ENCODE measurements around the gene ARIH1. TPM values are rescaled to one million over a fixed set of nuclear protein-coding genes. Genes with fewer than 3 reads are reported as not detected.

Gene ARIH1
- total RNA-seq, 5 donors from 2014 or later (not counting 1 experiment from before 2014, with no cell fraction given) = 163 to 207 (median 178) TPM

DNA sequence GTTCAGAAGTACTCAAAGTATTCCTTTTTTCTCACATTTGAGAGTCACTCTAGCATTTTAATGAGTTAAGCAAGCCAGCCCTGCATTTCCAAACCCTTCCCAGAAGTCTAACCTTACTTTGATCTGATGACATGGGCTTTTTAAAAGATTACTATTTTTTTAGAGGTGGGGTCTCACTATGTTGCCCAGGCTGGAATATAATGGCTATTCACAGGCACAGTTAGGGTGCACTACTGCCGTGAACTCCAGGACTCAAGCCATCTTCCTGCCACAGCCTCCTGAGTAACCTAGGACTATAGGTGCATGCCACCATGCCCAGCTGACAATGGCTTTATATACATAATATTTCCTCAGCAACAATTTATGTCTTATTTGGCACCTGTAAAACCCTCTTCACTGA, 116.3 kb downstream of the ARIH1 start:
- Histone ChIP-seq H3K4me3 (ENCODE audit: control insufficient read depth in 1 of 2, extremely low read depth in 1 of 2, low read length in 1 of 2) (no peak overlapping the region), H3K27ac (ENCODE audit: low read length) (no peak overlapping the region), H3K36me3 (ENCODE audit: control insufficient read depth in 2 of 2, extremely low read depth in 1 of 2, insufficient read depth in 1 of 2, low read length in 1 of 2) (peaks cover 2% of the 10 kb centered on the region in 2 donors), H3K27me3 (replicated peaks in 1 of 2; ENCODE audit: control insufficient read depth in 2 of 2, extremely low read depth in 1 of 2, insufficient read depth in 2 of 2, low read length in 1 of 2) (no peaks in the 10 kb centered on the region), H3K4me1 (ENCODE audit: control insufficient read depth in 1 of 2, extremely low read depth in 1 of 2, insufficient read depth in 2 of 2, low read length in 2 of 2) (no peaks in the 10 kb centered on the region), H3K9me3 (no peaks in the 10 kb centered on the region)
- CTCF ChIA-PET = interaction anchor here in 1 of 2 donors (1.5 kb wide), 1 partner anchor 10 kb away, joined by 8 read pairs; no protein-coding TSS in a partner anchor
- peaks cover 7% of the 10 kb centered on the region for H3K36me3 Mint-ChIP-seq
- H3K9me3 Mint-ChIP-seq = no peaks in the 10 kb centered on the region
- no peak overlapping the region for H3K27ac Mint-ChIP-seq
- DNase-seq (no peak), ATAC-seq (replicated peaks in 1 of 4) (peak in 1 of 4 experiments; percentile 12)
- POLR2A ChIA-PET = no interaction called here
- WGBS (ENCODE audit: insufficient coverage) = 100% methylated on average over 1 of the region's 1 CpG
- peaks cover 0 to 3% (median 0%) of the 10 kb centered on the region in 3 donors for H3K4me1 Mint-ChIP-seq
- H3K27me3 Mint-ChIP-seq = no peaks in the 10 kb centered on the region
- H3K4me3 Mint-ChIP-seq = no peak overlapping the region

DNA sequence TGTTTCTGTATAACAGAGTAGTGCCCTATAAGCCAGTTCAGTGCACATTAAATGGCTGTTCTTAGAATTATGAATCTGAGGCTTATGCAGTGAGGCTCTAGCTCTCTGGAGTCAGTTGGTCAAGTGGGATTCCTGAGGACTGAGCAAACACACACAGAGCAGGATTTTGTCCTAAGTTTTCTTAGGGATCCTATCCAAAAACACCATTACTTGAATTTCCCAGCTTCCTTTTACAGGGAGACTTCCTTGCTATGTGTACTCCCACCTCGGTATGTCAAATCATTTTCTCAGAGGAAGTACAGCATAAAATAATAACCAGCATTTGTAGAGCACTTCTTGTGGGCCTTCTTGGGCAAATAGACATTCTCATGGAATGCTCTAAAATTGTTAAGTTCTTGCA, 117.2 kb downstream of the ARIH1 start:
- Mint-ChIP-seq H3K9me3 (no peaks in the 10 kb centered on the region), H3K36me3 (no peaks in the 10 kb centered on the region), H3K27me3 (no peaks in the 10 kb centered on the region), H3K27ac (peak overlapping the region in 1 of 2 donors; percentile 10), H3K4me1 (no peaks in the 10 kb centered on the region), H3K4me3 (no peak overlapping the region)
- ChIA-PET POLR2A (no interaction called here), CTCF (interaction anchor here in 1 of 2 donors (0.6 kb wide), 1 partner anchor 281 kb away, joined by 4 read pairs; no protein-coding TSS in a partner anchor)
- no peak overlapping the region for H3K4me3 ChIP-seq (ENCODE audit: control insufficient read depth in 1 of 2, extremely low read depth in 1 of 2, low read length in 1 of 2)
- WGBS (ENCODE audit: insufficient coverage) = 71% methylated on average over 1 of the region's 1 CpG
- DNase-seq (no peak), ATAC-seq (replicated peaks in 1 of 4) (no peak)
- H3K27ac ChIP-seq (ENCODE audit: low read length) = no peak overlapping the region
- peaks cover 0 to 2% of the 10 kb centered on the region in 2 donors for H3K36me3 ChIP-seq (ENCODE audit: control insufficient read depth in 2 of 2, extremely low read depth in 1 of 2, insufficient read depth in 1 of 2, low read length in 1 of 2)
- H3K27me3 ChIP-seq (replicated peaks in 1 of 2; ENCODE audit: control insufficient read depth in 2 of 2, extremely low read depth in 1 of 2, insufficient read depth in 2 of 2, low read length in 1 of 2) = no peaks in the 10 kb centered on the region
- no peaks in the 10 kb centered on the region for H3K4me1 ChIP-seq (ENCODE audit: control insufficient read depth in 1 of 2, extremely low read depth in 1 of 2, insufficient read depth in 2 of 2, low read length in 2 of 2)
- no peaks in the 10 kb centered on the region for H3K9me3 ChIP-seq

DNA sequence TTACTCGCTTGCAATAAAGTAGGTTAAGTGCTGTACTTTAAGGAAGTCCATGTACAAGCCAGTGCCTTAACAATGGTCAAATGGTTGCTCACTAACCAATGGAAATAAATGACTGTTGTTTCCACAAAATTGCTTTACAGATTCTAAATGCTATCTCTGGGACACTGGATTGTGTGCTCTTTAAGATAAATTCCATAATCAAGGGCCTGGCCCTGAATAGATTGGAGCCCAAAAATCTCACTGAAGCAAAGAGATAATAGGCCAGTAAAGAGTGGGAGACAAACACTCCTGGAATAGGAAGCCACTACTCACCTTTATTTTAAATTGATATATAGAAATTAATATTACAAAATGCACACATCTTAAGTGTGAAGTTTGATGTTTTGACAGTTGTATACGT, 118.0 kb downstream of the ARIH1 start:
- Histone ChIP-seq H3K36me3 (ENCODE audit: control insufficient read depth in 2 of 2, extremely low read depth in 1 of 2, insufficient read depth in 1 of 2, low read length in 1 of 2) (peaks cover 0 to 2% of the 10 kb centered on the region in 2 donors), H3K27me3 (replicated peaks in 1 of 2; ENCODE audit: control insufficient read depth in 2 of 2, extremely low read depth in 1 of 2, insufficient read depth in 2 of 2, low read length in 1 of 2) (no peaks in the 10 kb centered on the region), H3K4me1 (ENCODE audit: control insufficient read depth in 1 of 2, extremely low read depth in 1 of 2, insufficient read depth in 2 of 2, low read length in 2 of 2) (no peaks in the 10 kb centered on the region), H3K9me3 (no peaks in the 10 kb centered on the region), H3K4me3 (ENCODE audit: control insufficient read depth in 1 of 2, extremely low read depth in 1 of 2, low read length in 1 of 2) (no peak overlapping the region), H3K27ac (ENCODE audit: low read length) (no peak overlapping the region)
- no CpG with 5 or more reads among the region's 2 CpGs for WGBS (ENCODE audit: insufficient coverage)
- ATAC-seq (replicated peaks in 1 of 4) (no peak), DNase-seq (no peak)
- no peaks in the 10 kb centered on the region for H3K4me1 Mint-ChIP-seq
- no peak overlapping the region for H3K4me3 Mint-ChIP-seq
- H3K9me3 Mint-ChIP-seq = no peaks in the 10 kb centered on the region
- ChIA-PET POLR2A (no interaction called here), CTCF (no interaction called here)
- H3K27me3 Mint-ChIP-seq = no peaks in the 10 kb centered on the region
- H3K27ac Mint-ChIP-seq = no peak overlapping the region
- H3K36me3 Mint-ChIP-seq = no peaks in the 10 kb centered on the region

DNA sequence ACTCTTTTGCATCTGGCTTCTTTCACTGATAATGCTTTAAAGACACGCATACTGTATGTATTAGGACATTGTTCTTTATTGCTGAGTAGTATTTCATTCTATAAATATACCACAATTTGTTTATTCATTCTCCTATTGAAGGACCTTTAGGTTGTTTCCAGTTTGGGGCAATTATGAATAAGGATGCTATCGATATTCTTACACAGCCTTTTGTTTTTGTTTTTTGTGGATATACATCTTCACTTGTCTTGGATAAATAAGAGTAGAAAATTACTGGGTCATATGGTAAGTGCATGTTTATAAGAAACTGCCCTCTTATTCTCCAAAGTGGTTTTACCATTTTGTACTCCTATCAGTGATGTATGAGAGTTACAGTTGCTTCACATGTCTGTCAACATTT, 118.5 kb downstream of the ARIH1 start:
- WGBS (ENCODE audit: insufficient coverage) = no CpG with 5 or more reads among the region's 2 CpGs
- no peaks in the 10 kb centered on the region for H3K4me1 ChIP-seq (ENCODE audit: control insufficient read depth in 1 of 2, extremely low read depth in 1 of 2, insufficient read depth in 2 of 2, low read length in 2 of 2)
- no peak for ATAC-seq (replicated peaks in 1 of 4)
- no peaks in the 10 kb centered on the region for H3K9me3 ChIP-seq
- Mint-ChIP-seq H3K36me3 (no peaks in the 10 kb centered on the region), H3K4me3 (no peak overlapping the region), H3K4me1 (no peaks in the 10 kb centered on the region), H3K27me3 (no peaks in the 10 kb centered on the region), H3K27ac (no peak overlapping the region), H3K9me3 (no peaks in the 10 kb centered on the region)
- H3K27ac ChIP-seq (ENCODE audit: low read length) = no peak overlapping the region
- ChIA-PET POLR2A (no interaction called here), CTCF (no interaction called here)
- H3K36me3 ChIP-seq (ENCODE audit: control insufficient read depth in 2 of 2, extremely low read depth in 1 of 2, insufficient read depth in 1 of 2, low read length in 1 of 2) = peaks cover 0 to 2% of the 10 kb centered on the region in 2 donors
- DNase-seq = no peak
- no peaks in the 10 kb centered on the region for H3K27me3 ChIP-seq (replicated peaks in 1 of 2; ENCODE audit: control insufficient read depth in 2 of 2, extremely low read depth in 1 of 2, insufficient read depth in 2 of 2, low read length in 1 of 2)
- no peak overlapping the region for H3K4me3 ChIP-seq (ENCODE audit: control insufficient read depth in 1 of 2, extremely low read depth in 1 of 2, low read length in 1 of 2)

DNA sequence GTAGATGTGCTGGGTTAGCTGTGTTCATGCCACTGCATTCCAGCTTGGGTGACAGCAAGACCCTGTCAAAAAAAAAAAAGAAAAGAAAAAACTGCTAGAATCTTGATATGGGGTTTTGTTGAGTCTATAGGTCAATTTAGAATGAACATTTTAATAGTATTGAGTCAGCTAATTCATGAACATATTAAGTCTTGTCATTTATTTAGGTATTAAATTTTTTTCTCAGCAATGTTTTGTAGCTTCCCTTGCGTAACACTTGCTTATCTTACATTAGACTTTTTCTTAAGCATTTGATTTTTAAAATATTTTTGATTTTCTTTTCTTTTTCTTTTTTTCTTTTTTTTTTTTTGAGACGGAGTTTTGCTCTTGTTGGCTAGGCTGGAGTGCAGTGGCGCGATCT, 119.7 kb downstream of the ARIH1 start:
- Histone ChIP-seq H3K4me1 (ENCODE audit: control insufficient read depth in 1 of 2, extremely low read depth in 1 of 2, insufficient read depth in 2 of 2, low read length in 2 of 2) (no peaks in the 10 kb centered on the region), H3K36me3 (ENCODE audit: control insufficient read depth in 2 of 2, extremely low read depth in 1 of 2, insufficient read depth in 1 of 2, low read length in 1 of 2) (peaks cover 0 to 2% of the 10 kb centered on the region in 2 donors), H3K4me3 (ENCODE audit: control insufficient read depth in 1 of 2, extremely low read depth in 1 of 2, low read length in 1 of 2) (no peak overlapping the region), H3K27me3 (replicated peaks in 1 of 2; ENCODE audit: control insufficient read depth in 2 of 2, extremely low read depth in 1 of 2, insufficient read depth in 2 of 2, low read length in 1 of 2) (no peaks in the 10 kb centered on the region), H3K9me3 (no peaks in the 10 kb centered on the region), H3K27ac (ENCODE audit: low read length) (no peak overlapping the region)
- Mint-ChIP-seq H3K9me3 (no peaks in the 10 kb centered on the region), H3K4me1 (no peaks in the 10 kb centered on the region), H3K27ac (no peak overlapping the region), H3K27me3 (no peaks in the 10 kb centered on the region), H3K36me3 (no peaks in the 10 kb centered on the region), H3K4me3 (no peak overlapping the region)
- POLR2A ChIA-PET = no interaction called here
- WGBS (ENCODE audit: insufficient coverage) = 92% methylated on average over 2 of the region's 4 CpGs
- CTCF ChIA-PET = no interaction called here
- ATAC-seq (replicated peaks in 1 of 4) (no peak), DNase-seq (no peak)

DNA sequence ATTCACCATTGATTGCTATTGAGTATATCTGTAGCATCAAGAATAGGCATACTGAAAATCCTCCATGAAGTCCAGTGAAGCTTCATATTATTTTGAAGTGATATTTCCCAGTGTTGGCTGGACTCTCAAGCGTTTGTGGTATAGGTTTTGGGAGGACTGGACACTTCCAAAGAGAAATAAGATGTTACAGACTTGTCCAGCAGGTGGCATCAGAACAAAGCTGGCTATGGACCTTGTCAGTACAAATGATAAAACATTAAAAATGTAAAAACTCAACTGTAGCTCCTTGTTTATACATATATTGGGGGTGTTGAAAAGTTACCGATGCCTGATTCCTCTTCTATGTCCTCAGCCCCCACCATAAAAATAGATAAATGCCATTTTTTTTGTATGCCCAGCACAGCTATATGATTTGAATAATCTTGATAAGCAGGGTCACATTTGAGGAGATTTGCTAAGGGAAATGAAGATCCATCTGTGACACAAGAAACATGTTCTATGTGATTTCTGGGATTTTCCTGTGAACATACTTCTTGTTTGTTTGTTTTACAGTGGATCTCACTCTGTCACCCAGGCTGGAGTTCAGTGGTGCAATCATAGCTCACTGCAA, 125.8 kb downstream of the ARIH1 start:
- no peak overlapping the region for H3K4me3 ChIP-seq (ENCODE audit: control insufficient read depth in 1 of 2, extremely low read depth in 1 of 2, low read length in 1 of 2)
- no peaks in the 10 kb centered on the region for H3K9me3 ChIP-seq
- ATAC-seq (replicated peaks in 1 of 4) = peak in 1 of 4 experiments; percentile 37
- Mint-ChIP-seq H3K27me3 (no peaks in the 10 kb centered on the region), H3K4me3 (no peak overlapping the region), H3K36me3 (no peaks in the 10 kb centered on the region), H3K9me3 (no peaks in the 10 kb centered on the region), H3K4me1 (no peaks in the 10 kb centered on the region), H3K27ac (no peak overlapping the region)
- H3K4me1 ChIP-seq (ENCODE audit: control insufficient read depth in 1 of 2, extremely low read depth in 1 of 2, insufficient read depth in 2 of 2, low read length in 2 of 2) = no peaks in the 10 kb centered on the region
- peak in 11 of 35 experiments; percentile 4 to 56 (median 13) for DNase-seq
- CTCF ChIA-PET = interaction anchor here (0.6 to 2.4 kb wide), 7 partner anchors 10 to 644 kb away, joined by 3 to 13 read pairs (median 4); no protein-coding TSS in a partner anchor
- WGBS (ENCODE audit: insufficient coverage) = 0% methylated on average over 1 of the region's 2 CpGs
- POLR2A ChIA-PET = interaction anchor here (0.5 kb wide), 2 partner anchors 89 to 94 kb away, joined by 3 to 4 read pairs; no protein-coding TSS in a partner anchor
- H3K36me3 ChIP-seq (ENCODE audit: control insufficient read depth in 2 of 2, extremely low read depth in 1 of 2, insufficient read depth in 1 of 2, low read length in 1 of 2) = no peaks in the 10 kb centered on the region
- no peak overlapping the region for H3K27ac ChIP-seq (ENCODE audit: low read length)
- H3K27me3 ChIP-seq (replicated peaks in 1 of 2; ENCODE audit: control insufficient read depth in 2 of 2, extremely low read depth in 1 of 2, insufficient read depth in 2 of 2, low read length in 1 of 2) = no peaks in the 10 kb centered on the region

Measured in T-cell (primary cell).